ENCODE data around the gene SNAPC4. TPM values are rescaled to one million over a fixed set of nuclear protein-coding genes. Genes with fewer than 3 reads are reported as not detected.
A peak's percentile ranks its signal among the peaks of the same experiment; 100 is the strongest.

Gene SNAPC4
- polyA plus RNA-seq, 2 of the 4 experiments (the other 2 are of a cell fraction): 2.7 to 10.3 TPM

DNA sequence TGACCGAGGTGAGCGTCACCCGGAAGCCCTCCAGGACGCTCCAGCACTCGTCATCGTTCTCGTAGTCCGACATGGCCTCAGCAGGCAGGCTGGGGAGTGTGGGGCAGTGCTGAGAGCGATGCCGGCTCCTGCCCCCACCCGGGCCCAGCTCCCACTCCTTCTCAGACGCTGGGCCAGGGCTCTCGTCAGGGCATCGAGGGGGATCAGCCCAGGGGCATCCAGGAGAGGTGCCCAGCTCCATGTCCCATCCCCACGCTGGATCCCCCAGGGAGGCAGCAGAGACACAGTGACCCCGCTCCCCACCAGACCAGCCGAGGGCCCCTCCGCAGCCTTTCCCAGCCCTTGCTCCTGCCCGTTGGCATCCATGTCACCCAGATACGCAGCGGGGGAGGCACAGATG, 28.0 kb downstream of the SNAPC4 start:
- FAIRE-seq (no peak), DNase-seq (ENCODE audit: low read depth in 1 of 2, low spot score in 1 of 2) (no peak), ATAC-seq (no peak)
- no peaks in the 10 kb centered on the region for H3K9me3 ChIP-seq
- peak overlapping the region; percentile 39; the same call in 1 of the 3 replicates for H3K4me2 ChIP-seq
- TF ChIP-seq ZC3H11A (IDR thresholded peaks at IDR 0.05) (no peak), JUN (IDR thresholded peaks at IDR 0.05) (0 out of 5 replicates have a peak, but pooled peaks of 1 of the 2 experiments have one; percentile 10)
- H3K27ac ChIP-seq: peak overlapping the region; percentile 54 to 76; a peak in 3 of 6 replicates
- ChIA-PET CTCF (interaction anchor here (0.6 to 2.3 kb wide), 8 partner anchors 9 to 108 kb away, joined by 3 to 18 read pairs (median 4); partner anchors contain the start of gene DNLZ), POLR2A (interaction anchor here (0.6 to 2.3 kb wide), 2 partner anchors 8 to 9 kb away, joined by 4 to 17 read pairs; partner anchors contain the start of gene DNLZ)
- peaks cover 12% of the 10 kb centered on the region for H3K4me1 ChIP-seq
- no peak overlapping the region for H3K4me3 ChIP-seq
- WGBS (ENCODE audit: missing lambda C conversion rate): 94% methylated on average over 8 of the region's 21 CpGs

DNA sequence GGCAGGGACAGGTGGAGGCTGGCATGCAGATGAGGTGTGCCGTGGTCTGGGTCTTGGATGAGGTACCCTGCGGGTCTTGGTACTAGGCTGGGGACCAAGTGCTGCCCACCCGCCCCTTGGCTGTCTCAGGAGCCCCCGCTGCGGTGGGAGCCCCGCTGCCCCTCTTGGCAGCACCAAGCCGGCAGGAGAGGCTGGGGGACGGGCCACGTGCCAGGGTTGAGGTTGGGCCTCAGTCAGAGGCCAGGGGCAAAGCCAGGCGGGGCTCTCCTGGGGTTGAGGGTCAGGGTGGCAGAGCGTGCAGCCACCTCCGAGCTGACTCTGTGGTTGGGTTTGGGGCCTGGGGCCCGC, 28.5 kb downstream of the SNAPC4 start:
- WGBS (ENCODE audit: missing lambda C conversion rate): 100% methylated on average over 1 of the region's 13 CpGs
- no peak for ATAC-seq

More for the DNA sequence above, 28.5 kb downstream of the SNAPC4 start:
- POLR2A ChIA-PET: interaction anchor here (0.6 to 2.3 kb wide), 2 partner anchors 8 kb away, joined by 4 to 17 read pairs; partner anchors contain the start of gene DNLZ
- H3K27ac ChIP-seq: no peak overlapping the region
- DNase-seq (ENCODE audit: low read depth in 1 of 2, low spot score in 1 of 2) (no peak), FAIRE-seq (no peak)
- H3K4me1 ChIP-seq: peaks cover 12% of the 10 kb centered on the region
- TF ChIP-seq RAD21 (conservative IDR thresholded peaks at IDR 0.05 in 1 of 2, IDR thresholded peaks at IDR 0.05 in 1 of 2): no peak
- no peak for TF ChIP-seq MYC (IDR thresholded peaks at IDR 0.05; ENCODE audit: borderline replicate concordance, low read length)
- no peak for TF ChIP-seq EHMT2 (IDR thresholded peaks at IDR 0.05; ENCODE audit: low read depth)
- TF ChIP-seq CHD4 (IDR thresholded peaks at IDR 0.05; ENCODE audit: borderline replicate concordance): no peak
- TF ChIP-seq, protein P1, sequence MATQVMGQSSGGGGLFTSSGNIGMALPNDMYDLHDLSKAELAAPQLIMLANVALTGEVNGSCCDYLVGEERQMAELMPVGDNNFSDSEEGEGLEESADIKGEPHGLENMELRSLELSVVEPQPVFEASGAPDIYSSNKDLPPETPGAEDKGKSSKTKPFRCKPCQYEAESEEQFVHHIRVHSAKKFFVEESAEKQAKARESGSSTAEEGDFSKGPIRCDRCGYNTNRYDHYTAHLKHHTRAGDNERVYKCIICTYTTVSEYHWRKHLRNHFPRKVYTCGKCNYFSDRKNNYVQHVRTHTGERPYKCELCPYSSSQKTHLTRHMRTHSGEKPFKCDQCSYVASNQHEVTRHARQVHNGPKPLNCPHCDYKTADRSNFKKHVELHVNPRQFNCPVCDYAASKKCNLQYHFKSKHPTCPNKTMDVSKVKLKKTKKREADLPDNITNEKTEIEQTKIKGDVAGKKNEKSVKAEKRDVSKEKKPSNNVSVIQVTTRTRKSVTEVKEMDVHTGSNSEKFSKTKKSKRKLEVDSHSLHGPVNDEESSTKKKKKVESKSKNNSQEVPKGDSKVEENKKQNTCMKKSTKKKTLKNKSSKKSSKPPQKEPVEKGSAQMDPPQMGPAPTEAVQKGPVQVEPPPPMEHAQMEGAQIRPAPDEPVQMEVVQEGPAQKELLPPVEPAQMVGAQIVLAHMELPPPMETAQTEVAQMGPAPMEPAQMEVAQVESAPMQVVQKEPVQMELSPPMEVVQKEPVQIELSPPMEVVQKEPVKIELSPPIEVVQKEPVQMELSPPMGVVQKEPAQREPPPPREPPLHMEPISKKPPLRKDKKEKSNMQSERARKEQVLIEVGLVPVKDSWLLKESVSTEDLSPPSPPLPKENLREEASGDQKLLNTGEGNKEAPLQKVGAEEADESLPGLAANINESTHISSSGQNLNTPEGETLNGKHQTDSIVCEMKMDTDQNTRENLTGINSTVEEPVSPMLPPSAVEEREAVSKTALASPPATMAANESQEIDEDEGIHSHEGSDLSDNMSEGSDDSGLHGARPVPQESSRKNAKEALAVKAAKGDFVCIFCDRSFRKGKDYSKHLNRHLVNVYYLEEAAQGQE (IDR thresholded peaks at IDR 0.05): no peak
- no peak for TF ChIP-seq JUN (IDR thresholded peaks at IDR 0.05)
- TF ChIP-seq, protein P2, sequence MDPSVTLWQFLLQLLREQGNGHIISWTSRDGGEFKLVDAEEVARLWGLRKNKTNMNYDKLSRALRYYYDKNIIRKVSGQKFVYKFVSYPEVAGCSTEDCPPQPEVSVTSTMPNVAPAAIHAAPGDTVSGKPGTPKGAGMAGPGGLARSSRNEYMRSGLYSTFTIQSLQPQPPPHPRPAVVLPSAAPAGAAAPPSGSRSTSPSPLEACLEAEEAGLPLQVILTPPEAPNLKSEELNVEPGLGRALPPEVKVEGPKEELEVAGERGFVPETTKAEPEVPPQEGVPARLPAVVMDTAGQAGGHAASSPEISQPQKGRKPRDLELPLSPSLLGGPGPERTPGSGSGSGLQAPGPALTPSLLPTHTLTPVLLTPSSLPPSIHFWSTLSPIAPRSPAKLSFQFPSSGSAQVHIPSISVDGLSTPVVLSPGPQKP (IDR thresholded peaks at IDR 0.05; ENCODE audit: low read depth, low read length): no peak
- TF ChIP-seq ZC3H11A (IDR thresholded peaks at IDR 0.05): no peak
- TF ChIP-seq, protein P3, sequence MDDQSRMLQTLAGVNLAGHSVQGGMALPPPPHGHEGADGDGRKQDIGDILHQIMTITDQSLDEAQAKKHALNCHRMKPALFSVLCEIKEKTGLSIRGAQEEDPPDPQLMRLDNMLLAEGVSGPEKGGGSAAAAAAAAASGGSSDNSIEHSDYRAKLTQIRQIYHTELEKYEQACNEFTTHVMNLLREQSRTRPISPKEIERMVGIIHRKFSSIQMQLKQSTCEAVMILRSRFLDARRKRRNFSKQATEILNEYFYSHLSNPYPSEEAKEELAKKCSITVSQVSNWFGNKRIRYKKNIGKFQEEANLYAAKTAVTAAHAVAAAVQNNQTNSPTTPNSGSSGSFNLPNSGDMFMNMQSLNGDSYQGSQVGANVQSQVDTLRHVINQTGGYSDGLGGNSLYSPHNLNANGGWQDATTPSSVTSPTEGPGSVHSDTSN (IDR thresholded peaks at IDR 0.05): no peak
- TF ChIP-seq PHF8 (IDR thresholded peaks at IDR 0.05; ENCODE audit: borderline replicate concordance, low read depth): no peak
- TF ChIP-seq HOXB13 (CRISPR knock-in tag; IDR thresholded peaks at IDR 0.05; ENCODE audit: low read depth): no peak
- TF ChIP-seq, protein P4, sequence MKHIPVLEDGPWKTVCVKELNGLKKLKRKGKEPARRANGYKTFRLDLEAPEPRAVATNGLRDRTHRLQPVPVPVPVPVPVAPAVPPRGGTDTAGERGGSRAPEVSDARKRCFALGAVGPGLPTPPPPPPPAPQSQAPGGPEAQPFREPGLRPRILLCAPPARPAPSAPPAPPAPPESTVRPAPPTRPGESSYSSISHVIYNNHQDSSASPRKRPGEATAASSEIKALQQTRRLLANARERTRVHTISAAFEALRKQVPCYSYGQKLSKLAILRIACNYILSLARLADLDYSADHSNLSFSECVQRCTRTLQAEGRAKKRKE (CRISPR knock-in tag; IDR thresholded peaks at IDR 0.05; ENCODE audit: low read depth): no peak
- TF ChIP-seq TP53 (CRISPR knock-in tag; IDR thresholded peaks at IDR 0.05): no peak
- TF ChIP-seq, protein P5, sequence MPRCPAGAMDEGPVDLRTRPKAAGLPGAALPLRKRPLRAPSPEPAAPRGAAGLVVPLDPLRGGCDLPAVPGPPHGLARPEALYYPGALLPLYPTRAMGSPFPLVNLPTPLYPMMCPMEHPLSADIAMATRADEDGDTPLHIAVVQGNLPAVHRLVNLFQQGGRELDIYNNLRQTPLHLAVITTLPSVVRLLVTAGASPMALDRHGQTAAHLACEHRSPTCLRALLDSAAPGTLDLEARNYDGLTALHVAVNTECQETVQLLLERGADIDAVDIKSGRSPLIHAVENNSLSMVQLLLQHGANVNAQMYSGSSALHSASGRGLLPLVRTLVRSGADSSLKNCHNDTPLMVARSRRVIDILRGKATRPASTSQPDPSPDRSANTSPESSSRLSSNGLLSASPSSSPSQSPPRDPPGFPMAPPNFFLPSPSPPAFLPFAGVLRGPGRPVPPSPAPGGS (IDR thresholded peaks at IDR 0.05): no peak
- no peak for TF ChIP-seq FOXS1 (CRISPR knock-in tag; IDR thresholded peaks at IDR 0.05)
- no peak overlapping the region for H3K4me2 ChIP-seq
- H3K9me3 ChIP-seq: no peaks in the 10 kb centered on the region
- H3K4me3 ChIP-seq: no peak overlapping the region
- CTCF ChIA-PET: interaction anchor here (0.6 to 2.3 kb wide), 6 partner anchors 8 to 109 kb away, joined by 3 to 18 read pairs (median 4); partner anchors contain the start of gene DNLZ

Measured in A549 (cell line).